SH-SY5Y (cell line): ENCODE measurements around the gene PTPRA.

Experiments used
- GATA2 ChIP-seq: IDR thresholded peaks from 2 replicates; pipeline ENCODE4 v1.6.1; 2011; ENCODE audit warnings: mild to moderate bottlenecking, low read depth, low read length
- GATA3 ChIP-seq: IDR thresholded peaks from 2 replicates; pipeline ENCODE4 v1.6.1; 2011; ENCODE audit warnings: low read depth, mild to moderate bottlenecking, low read length, moderate library complexity

- no peak for TF ChIP-seq GATA2
- no peak for TF ChIP-seq GATA3
These were observed 16.5 kb downstream of the PTPRA start for GRCh38 chr20:2889797-2890196.
